HAP-1 (cell line): Measurements from ENCODE around the gene ZNF567.
A peak's percentile ranks its signal among the peaks of the same experiment; 100 is the strongest.

ENCODE experiments used
- DNase-seq, 2 experiments: peaks; one replicate each; pipeline ENCODE4 v3.0.0-alpha.2; 2016 to 2020; ENCODE audit warnings: low spot score in 2 of 2
- H3K27me3 ChIP-seq: fragments of 250-450 bp; sonication (Bioruptor Pico); 2 replicates; pipeline ENCODE4 v1.5.1; 2020; ENCODE audit warnings: low read depth, mild to moderate bottlenecking, moderate library complexity
- H3K36me3 ChIP-seq: fragments of 250-450 bp; sonication (Bioruptor Pico); replicated peaks from 2 replicates; pipeline ENCODE4 v1.5.1; 2020; ENCODE audit warnings: mild to moderate bottlenecking
- H3K4me1 ChIP-seq: fragments of 250-450 bp; sonication (Bioruptor Pico); 2 replicates; pipeline ENCODE4 v1.5.1; 2020; ENCODE audit warnings: mild to moderate bottlenecking
- H3K4me3 ChIP-seq: fragments of 250-450 bp; sonication (Bioruptor Pico); 2 replicates; pipeline ENCODE4 v1.5.1; 2020; ENCODE audit warnings: mild to moderate bottlenecking, moderate library complexity
- H3K9me3 ChIP-seq: fragments of 250-450 bp; sonication (Bioruptor Pico); 2 replicates; pipeline ENCODE4 v1.5.1; 2020; ENCODE audit warnings: mild to moderate bottlenecking, moderate library complexity
- in situ Hi-C: fragments of 300-500 bp; cut with MboI; formaldehyde crosslinking; loops from 3 replicates; pipeline ENCODE4 v1.14.3; 2020; ENCODE audit warnings: low sequenced_read_pairs, inconsistent platforms, mixed read lengths

Gene ZNF567

DNA sequence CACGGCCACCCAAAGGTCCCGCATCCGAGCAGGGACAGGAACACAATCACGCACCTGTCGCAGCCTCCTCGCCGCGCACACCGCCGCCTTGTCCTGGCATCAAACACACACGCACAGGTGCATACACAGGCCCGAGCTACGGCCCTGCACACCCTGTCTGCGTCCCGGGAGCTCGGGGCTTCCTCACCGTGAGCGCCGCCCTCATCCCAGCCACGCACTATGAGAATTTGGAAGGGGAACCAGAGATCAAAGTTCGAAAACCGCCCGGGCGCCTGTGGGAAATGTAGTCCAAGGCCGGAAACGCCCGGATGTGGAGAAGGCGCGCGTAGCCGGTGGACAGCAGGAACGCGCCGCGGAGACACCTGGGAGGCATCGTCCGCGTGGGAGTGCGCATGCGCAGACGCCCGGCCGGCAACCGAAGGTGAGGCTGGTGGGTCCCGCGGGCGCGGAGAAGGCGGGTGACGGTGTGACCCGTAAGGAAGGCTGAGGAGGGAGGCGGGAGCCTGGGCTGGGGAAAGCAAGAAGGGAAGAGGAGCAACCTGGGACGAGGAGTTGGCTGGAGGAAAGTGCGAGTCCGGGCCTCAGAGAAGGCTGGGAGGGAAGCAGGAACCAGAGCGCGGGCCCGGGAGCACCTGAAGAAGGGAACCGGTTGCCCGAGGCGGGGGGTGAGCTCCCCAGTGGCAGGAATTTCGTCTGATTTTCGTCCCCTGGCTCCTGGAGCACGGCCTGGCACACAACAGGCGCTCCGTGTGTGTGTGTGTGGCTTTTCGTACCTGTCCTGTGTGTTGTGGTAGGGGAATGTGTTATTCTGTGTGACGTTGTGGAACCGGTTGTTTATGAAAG lies at the start of gene ZNF567:
TSS of gene ZNF567 (plus strand) at position 399 of the 843 bp plus-strand sequence. CDS start 7,256 bp downstream, outside the sequence.
- in situ Hi-C loops, result no loop called here
- H3K4me1 ChIP-seq, result peaks cover 4% of the 10 kb centered on the region; the same call in 1 of the 2 replicates
- H3K27me3 ChIP-seq, result no peaks in the 10 kb centered on the region

DNA sequence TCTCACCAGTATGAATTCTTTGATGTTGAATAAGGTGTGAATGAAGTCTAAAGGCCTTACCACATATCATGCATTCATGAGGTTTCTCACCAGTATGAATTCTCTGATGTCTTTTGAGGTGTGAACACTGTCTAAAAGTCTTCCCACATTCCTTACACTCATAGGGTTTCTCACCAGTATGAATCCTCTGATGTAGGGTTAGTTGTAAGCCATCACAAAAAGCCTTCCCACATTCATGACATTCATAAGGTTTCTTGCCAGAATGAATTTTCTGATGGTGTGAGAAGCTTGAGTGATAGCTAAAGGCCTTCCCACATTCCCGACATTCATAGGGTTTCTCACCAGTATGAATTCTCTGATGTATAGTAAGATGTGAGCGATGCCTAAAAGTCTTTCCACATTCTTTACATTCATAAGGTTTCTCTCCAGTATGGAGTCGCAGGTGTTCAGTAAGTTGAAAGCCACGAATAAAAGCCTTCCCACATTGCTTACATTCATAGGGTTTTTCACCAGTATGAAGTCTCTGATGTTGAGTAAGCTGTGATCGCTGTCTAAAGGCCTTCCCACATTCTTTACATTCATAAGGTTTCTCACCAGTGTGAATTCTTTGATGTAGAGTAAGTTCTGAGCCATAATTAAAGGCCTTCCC lies 48.4 kb upstream of the ZNF567 start:
- H3K9me3 ChIP-seq, result peaks cover 20% of the 10 kb centered on the region
- DNase-seq, result no peak
- no peak overlapping the region for H3K4me3 ChIP-seq
- H3K36me3 ChIP-seq, result peaks cover 3% of the 10 kb centered on the region
- no peaks in the 10 kb centered on the region for H3K27me3 ChIP-seq
- H3K4me1 ChIP-seq, result no peaks in the 10 kb centered on the region
- in situ Hi-C loops, result no loop called here

More for the DNA sequence above, at the start of gene ZNF567:
- Histone ChIP-seq H3K9me3 (peaks cover 2% of the 10 kb centered on the region; the same call in 1 of the 2 replicates), H3K36me3 (peaks cover 33% of the 10 kb centered on the region), H3K4me3 (peak within 1 kb of the TSS; percentile 87)
- DNase-seq, result peak; percentile 94 to 98

DNA sequence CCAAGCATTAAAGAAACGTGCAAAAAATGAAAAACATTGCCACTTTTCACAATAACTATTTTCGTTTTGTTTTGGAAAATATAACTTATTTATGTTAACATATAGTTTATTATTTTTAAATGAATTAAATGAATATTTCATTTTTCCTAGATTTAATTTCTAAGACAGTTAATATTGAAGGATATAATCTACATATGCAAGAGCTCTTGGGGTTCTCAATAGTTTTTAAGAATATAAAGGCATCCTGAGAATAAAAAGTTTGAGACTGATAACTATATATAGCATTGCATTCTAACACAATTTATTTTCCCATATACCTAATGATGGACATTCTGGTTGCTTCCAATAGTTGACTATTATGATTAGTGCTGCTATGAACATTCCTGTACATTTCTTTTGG lies 40.7 kb upstream of the ZNF567 start:
- Histone ChIP-seq H3K9me3 (peaks cover 7% of the 10 kb centered on the region; the same call in 1 of the 2 replicates), H3K36me3 (0 out of 2 replicates have a peak, but pooled peaks cover 2% of the 10 kb centered on the region), H3K4me3 (no peak overlapping the region), H3K4me1 (no peaks in the 10 kb centered on the region), H3K27me3 (no peaks in the 10 kb centered on the region)
- in situ Hi-C loops, result no loop called here
- DNase-seq, result no peak

DNA sequence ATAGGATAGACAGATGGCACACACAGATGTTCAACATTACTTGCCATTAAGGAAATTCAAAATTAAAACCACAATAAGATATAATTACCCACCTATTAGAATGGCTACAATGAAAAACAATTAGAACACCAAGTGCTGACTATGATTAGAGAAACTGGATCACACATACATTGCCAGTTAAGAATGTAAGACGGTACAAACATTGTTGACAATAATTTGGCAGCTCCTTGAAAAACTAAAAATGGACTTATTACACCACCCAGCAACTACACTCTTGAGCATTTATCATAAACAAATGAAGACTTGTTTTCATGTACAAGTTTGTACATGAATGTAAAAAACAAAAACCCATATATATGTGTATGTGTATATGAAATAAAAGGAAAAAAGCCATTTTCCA lies 34.5 kb upstream of the ZNF567 start:
- Histone ChIP-seq H3K4me3 (no peak overlapping the region), H3K9me3 (0 out of 2 replicates have a peak, but pooled peaks cover 5% of the 10 kb centered on the region), H3K36me3 (peaks cover 18% of the 10 kb centered on the region), H3K27me3 (no peaks in the 10 kb centered on the region), H3K4me1 (no peaks in the 10 kb centered on the region)
- no peak for DNase-seq
- in situ Hi-C loops, result no loop called here

DNA sequence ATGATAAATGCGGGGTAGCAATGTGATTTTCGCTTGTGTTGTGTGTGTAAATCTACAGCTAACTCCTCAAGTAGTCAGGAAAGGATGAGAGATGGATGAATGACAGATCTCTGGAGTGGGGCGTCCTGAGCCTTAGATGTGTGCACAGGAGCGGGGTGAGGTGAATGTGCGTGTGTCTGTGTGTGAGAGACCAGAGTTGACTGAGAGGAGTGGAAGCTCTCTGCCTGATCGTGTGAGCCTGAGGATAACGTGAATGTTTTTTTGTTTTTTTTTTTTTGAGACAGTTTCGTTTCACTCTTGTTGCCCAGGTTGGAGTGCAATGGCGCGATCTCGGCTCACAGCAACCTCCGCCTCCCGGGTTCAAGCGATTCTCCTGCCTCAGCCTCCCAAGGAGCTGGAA lies 21.6 kb upstream of the ZNF567 start:
- H3K36me3 ChIP-seq, result peaks cover 2% of the 10 kb centered on the region
- no peak for DNase-seq
- in situ Hi-C loops, result no loop called here
- H3K4me1 ChIP-seq, result no peaks in the 10 kb centered on the region
- no peaks in the 10 kb centered on the region for H3K9me3 ChIP-seq
- no peaks in the 10 kb centered on the region for H3K27me3 ChIP-seq
- peak overlapping the region; percentile 59 for H3K4me3 ChIP-seq

DNA sequence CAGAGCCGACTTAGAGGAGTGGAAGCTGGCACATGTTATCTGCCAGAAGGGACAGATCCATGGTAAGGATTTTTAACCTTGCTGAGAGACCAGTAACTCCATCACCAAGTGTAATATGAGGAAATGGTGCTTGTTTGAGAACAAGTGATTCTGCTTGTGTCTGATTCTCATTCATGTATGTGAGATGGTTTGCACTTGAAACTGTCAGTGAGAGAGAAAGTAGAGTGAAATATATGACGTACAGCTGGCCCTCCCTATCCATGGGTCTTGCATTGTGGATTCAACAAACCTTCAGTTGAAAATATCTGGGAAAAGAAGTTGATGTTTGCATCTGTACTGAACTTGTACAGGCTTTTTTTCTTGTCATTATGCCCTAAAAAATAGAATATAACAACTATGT lies 18.8 kb upstream of the ZNF567 start:
- H3K4me3 ChIP-seq, result no peak overlapping the region
- in situ Hi-C loops, result no loop called here
- no peaks in the 10 kb centered on the region for H3K36me3 ChIP-seq
- DNase-seq, result no peak
- no peaks in the 10 kb centered on the region for H3K9me3 ChIP-seq
- no peaks in the 10 kb centered on the region for H3K27me3 ChIP-seq
- no peaks in the 10 kb centered on the region for H3K4me1 ChIP-seq

DNA sequence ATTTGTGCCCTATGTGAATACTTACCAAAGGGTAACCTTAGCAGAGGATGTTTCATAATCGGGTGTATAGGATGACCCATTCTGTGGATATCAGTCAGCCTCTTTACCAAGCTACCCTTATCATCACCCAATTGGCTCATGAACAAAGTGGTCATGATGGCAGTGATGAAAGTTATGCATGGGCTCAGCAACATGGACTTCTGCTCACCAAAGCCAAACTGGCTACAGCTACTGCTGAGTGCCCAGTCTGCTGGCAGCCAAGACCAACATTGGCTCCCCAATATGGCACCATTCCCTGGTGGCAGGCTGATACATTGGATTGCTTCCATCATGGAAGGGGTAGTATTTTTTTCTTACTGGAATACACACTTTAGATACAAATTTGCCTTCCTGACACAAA lies 15.0 kb upstream of the ZNF567 start:
- in situ Hi-C loops, result no loop called here
- Histone ChIP-seq H3K36me3 (no peaks in the 10 kb centered on the region), H3K9me3 (no peaks in the 10 kb centered on the region)

DNA sequence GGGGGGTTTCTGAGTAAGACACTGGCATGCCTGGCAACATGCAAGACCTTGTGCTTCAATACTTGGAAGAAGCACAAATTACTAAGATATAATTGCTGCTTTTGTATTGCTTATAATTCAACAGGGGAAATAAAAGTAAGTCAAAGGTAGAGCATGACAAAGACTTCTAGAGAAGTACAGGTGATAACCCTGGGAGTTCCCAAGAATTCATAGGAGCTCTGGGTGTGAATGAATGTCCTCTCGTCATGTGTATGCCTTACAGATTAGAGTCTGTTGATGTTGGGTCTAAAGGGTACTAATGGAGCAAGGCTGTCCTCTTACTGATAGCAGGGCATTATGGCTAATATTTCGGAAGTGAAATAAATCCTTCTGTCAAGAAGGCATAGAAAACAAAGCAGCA lies 13.2 kb upstream of the ZNF567 start:
- Histone ChIP-seq H3K36me3 (no peaks in the 10 kb centered on the region; the same call in 1 of the 2 replicates), H3K4me1 (no peaks in the 10 kb centered on the region), H3K9me3 (no peaks in the 10 kb centered on the region), H3K27me3 (no peaks in the 10 kb centered on the region), H3K4me3 (no peak overlapping the region)
- in situ Hi-C loops, result no loop called here
- DNase-seq, result no peak

More for the DNA sequence above, 15.0 kb upstream of the ZNF567 start:
- Histone ChIP-seq H3K4me3 (no peak overlapping the region), H3K27me3 (no peaks in the 10 kb centered on the region), H3K4me1 (no peaks in the 10 kb centered on the region)
- DNase-seq, result no peak

DNA sequence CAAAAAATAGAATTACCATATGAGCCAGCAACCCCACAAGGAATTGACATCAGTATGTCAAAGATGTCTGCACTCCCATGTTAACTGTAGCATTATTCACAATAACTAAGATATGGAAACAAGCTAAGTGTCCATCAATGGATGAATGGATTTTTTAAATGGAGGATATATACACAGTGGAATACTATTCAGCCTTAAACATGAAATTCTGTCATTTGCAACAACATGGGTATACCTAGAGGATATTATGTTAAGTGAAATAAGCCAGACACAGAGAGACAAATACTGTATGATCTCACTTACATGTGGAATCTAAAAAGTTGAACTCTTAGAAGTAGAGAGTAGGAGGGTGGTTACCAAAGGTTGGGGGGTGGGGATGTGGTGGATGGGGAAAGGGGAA lies 8.0 kb upstream of the ZNF567 start:
- Histone ChIP-seq H3K4me1 (no peaks in the 10 kb centered on the region), H3K36me3 (peaks cover 4% of the 10 kb centered on the region), H3K27me3 (no peaks in the 10 kb centered on the region), H3K9me3 (no peaks in the 10 kb centered on the region), H3K4me3 (no peak overlapping the region)
- in situ Hi-C loops, result no loop called here
- DNase-seq, result no peak

DNA sequence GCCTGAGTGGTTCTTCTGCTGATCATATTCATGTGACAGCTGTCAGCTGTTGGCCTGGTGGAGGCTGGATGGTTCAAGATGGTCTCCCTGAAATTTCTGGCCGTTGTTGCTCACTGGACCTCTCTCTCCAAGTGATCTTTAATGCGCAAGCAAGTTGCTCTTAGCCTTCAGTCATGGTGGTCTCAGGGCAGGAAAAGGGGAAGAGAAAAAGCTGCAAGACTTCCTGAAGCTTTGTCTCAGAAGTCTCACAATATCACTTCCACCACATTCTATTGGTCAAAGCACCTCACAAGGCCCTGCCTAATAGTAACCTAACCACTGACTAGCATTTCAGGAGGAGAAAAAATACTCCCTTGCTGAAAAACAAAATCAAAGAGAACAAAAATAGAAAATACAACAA lies 1.6 kb upstream of the ZNF567 start:
- peaks cover 4% of the 10 kb centered on the region; the same call in 1 of the 2 replicates for H3K4me1 ChIP-seq
- in situ Hi-C loops, result no loop called here
- no peaks in the 10 kb centered on the region for H3K27me3 ChIP-seq
- H3K9me3 ChIP-seq, result 0 out of 2 replicates have a peak, but pooled peaks cover 2% of the 10 kb centered on the region
- peaks cover 17% of the 10 kb centered on the region for H3K36me3 ChIP-seq
- H3K4me3 ChIP-seq, result no peak overlapping the region
- no peak for DNase-seq

DNA sequence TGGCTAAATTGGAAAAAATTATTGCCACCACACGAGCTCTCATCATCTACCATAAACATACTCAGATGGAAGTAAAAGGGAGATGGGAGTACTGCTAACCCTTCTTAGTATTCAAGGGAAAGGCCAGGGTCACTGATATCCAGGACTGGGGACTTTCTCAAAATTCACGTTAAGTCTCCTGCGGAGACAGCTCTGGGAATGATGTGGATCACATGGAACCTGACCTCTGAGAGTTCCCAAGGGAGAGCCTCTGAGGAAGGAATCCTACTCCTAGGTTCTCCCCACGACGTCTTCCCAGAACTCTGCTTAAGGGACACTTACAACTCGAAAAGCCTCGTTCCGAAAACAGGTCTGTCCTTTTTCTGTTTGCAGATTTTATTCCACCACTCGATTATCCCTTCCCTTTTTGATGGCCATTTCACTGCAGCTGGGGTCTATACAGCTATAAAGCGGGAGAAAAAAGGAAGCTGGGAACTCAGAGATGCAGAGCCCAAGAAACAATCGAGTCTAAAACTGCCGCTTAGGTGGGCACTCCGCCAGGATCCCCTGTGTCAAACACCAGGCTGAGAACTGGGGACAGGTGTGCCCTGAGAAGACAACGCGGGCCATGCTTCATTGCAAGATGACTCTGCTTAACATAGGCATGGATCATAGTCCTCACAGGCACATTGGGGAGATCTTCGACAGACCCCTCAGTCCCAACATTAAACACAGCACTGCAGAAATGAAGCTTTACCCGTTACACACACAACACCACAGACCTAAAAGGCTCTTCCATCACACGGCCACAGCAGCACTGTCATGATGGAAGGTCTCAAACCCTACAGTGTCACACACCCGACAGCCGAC lies 823 bp upstream of the ZNF567 start:
- in situ Hi-C loops, result no loop called here
- Histone ChIP-seq H3K36me3 (peaks cover 24% of the 10 kb centered on the region), H3K4me3 (peak overlapping the region; percentile 87), H3K27me3 (no peaks in the 10 kb centered on the region), H3K9me3 (peaks cover 2% of the 10 kb centered on the region; the same call in 1 of the 2 replicates), H3K4me1 (peaks cover 4% of the 10 kb centered on the region; the same call in 1 of the 2 replicates)
- peak; percentile 16 to 31 for DNase-seq

DNA sequence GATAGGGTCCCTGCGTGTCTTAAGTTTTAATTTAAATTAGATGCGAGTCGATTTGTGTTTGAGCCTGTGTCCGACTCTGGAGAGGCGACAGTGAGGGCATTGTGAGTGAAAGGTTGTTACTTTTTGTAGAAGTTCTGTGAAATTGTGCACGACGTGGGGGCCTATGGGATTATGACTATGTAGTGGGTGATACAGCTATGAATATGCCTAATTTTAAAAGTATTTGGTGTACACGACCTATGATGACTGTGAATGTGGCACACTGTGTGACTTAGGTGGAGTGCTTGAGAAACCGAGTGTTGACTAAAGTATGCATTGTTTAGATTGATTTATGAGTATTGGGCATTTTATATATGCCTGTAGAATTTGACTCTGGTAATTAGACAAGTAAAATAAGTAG lies 646 bp downstream of the ZNF567 start:
- peaks cover 4% of the 10 kb centered on the region; the same call in 1 of the 2 replicates for H3K4me1 ChIP-seq
- in situ Hi-C loops, result no loop called here
- H3K36me3 ChIP-seq, result peaks cover 39% of the 10 kb centered on the region
- H3K9me3 ChIP-seq, result peaks cover 2% of the 10 kb centered on the region; the same call in 1 of the 2 replicates
- no peak for DNase-seq
- H3K27me3 ChIP-seq, result no peaks in the 10 kb centered on the region
- peak overlapping the region; percentile 87 for H3K4me3 ChIP-seq

DNA sequence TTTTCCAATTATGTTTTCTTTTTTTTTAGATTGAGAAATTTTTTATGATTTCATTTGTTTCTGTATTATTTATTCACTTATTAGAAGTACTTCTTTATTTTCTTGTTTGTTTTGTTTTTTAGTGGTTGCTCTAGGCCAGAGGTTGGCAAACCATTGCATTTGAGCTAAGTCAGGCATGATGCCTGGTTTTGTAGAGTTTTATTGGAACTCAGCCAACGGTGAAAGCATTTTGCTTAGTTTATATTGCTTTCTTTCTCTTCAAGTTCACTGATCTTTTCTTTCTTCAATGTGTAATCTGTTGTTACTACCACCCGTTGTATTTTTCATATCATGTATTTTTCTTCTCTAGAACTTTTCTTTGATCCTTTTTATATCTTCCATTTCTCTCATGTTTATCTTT lies 19.7 kb downstream of the ZNF567 start:
- H3K27me3 ChIP-seq, result no peaks in the 10 kb centered on the region
- DNase-seq, result no peak
- no peak overlapping the region for H3K4me3 ChIP-seq
- H3K9me3 ChIP-seq, result peaks cover 13% of the 10 kb centered on the region
- no peaks in the 10 kb centered on the region for H3K4me1 ChIP-seq
- peaks cover 2% of the 10 kb centered on the region for H3K36me3 ChIP-seq
- in situ Hi-C loops, result no loop called here
